Thyroid gland (tissue), 4 donors: ENCODE data around the gene SLC25A2. TPM values are rescaled to one million over a fixed set of nuclear protein-coding genes. Genes with fewer than 3 reads are reported as not detected.

Source experiments
- DNase-seq, 2 donors: peaks; one replicate each; pipeline ENCODE4 v3.0.0-alpha.2; 2019
- H3K27ac ChIP-seq, 3 donors: fragments of 200-600 bp; sonication (generic); 1 replicate in 2 of 3; 2 replicates in 1 of 3; pipeline ENCODE4 v1.5.1; 2016 to 2019; ENCODE audit warnings: mild to moderate bottlenecking in 1 of 3, moderate library complexity in 1 of 3
- H3K27me3 ChIP-seq: fragments of 200-600 bp; sonication (generic); one replicate; pipeline ENCODE4 v1.5.1; 2019
- H3K36me3 ChIP-seq, 2 donors: fragments of 200-600 bp; sonication (generic); one replicate each; pipeline ENCODE4 v1.5.1; 2016 to 2019
- H3K4me1 ChIP-seq, 2 donors: fragments of 200-600 bp; sonication (generic); one replicate each; pipeline ENCODE4 v1.5.1; 2017 to 2019
- H3K4me3 ChIP-seq, 3 donors: fragments of 200-600 bp; sonication (generic); replicated peaks in 1 of 3; 1 replicate in 2 of 3; 2 replicates in 1 of 3; pipeline ENCODE4 v1.5.1; 2016; ENCODE audit warnings: mild to moderate bottlenecking in 1 of 3
- H3K9me3 ChIP-seq: fragments of 200-600 bp; sonication (generic); one replicate; pipeline ENCODE4 v1.5.1; 2017
- POLR2A ChIP-seq, 2 donors: fragments of 450-650 bp; IDR thresholded peaks; one replicate each; pipeline ENCODE4 v1.6.1; 2017; ENCODE audit warnings: antibody characterized with exemption in 2 of 2, mild to moderate bottlenecking in 2 of 2, moderate library complexity in 1 of 2
- WGBS, 2 donors: methylation state at CpG; one replicate each; pipeline ENCODE4 v1.1.5; 2017; 5-methylcytosine and 5-hydroxymethylcytosine counted together
- intact Hi-C: fragments of 100-400 bp; cut with DNase I; formaldehyde crosslinking; loops from one replicate; pipeline ENCODE4 v1.15.1; 2023
- total RNA-seq, 4 donors: library from RNA; depleted of rRNA; stranded (reverse); fragments of >200 nt; gene quantifications; one replicate each; pipeline ENCODE4 v1.2.3, GENCODE V29; 2016
- TF ChIP-seq, protein P1 (sequence below), 6 experiments: fragments of 200-600 bp in 3 of 6; fragments of 450-650 bp in 3 of 6; sonication (generic) in 3 of 6; IDR thresholded peaks; one replicate each; pipeline ENCODE4 v1.5.1; 2016 to 2019; ENCODE audit warnings: antibody characterized with exemption in 6 of 6, mild to moderate bottlenecking in 2 of 6, inconsistent platforms in 1 of 6, moderate library complexity in 1 of 6

Gene SLC25A2
- total RNA-seq, 4 donors from 2014 or later: 1.6 to 4.5 TPM; not detected in 2

DNA sequence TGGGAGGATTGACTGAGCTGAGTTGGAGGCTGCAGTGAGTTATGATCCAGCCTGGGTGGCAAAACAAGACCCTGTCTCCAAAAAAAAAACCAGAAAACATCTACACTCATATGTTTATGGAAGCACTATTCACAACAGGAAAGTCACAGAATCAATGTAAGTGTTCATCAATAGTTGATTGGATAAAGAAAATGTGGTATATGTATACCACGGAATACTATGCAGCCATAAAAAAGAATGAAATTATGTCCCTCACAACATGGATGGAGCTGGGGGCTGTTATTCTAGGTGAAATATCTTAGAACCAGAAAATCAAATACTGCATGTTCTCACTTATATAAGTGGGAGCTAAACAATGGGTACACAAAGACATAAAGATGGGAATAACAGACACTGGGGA, 2.8 kb upstream of the SLC25A2 start:
- intact Hi-C loops: no loop called here
- DNase-seq: no peak
- Histone ChIP-seq H3K4me3 (no peak overlapping the region), H3K27ac (no peak overlapping the region), H3K9me3 (no peaks in the 10 kb centered on the region), H3K4me1 (no peaks in the 10 kb centered on the region), H3K36me3 (no peaks in the 10 kb centered on the region), H3K27me3 (no peaks in the 10 kb centered on the region)
- no peak for TF ChIP-seq POLR2A (IDR thresholded peaks at IDR 0.05)
- TF ChIP-seq, protein P1, sequence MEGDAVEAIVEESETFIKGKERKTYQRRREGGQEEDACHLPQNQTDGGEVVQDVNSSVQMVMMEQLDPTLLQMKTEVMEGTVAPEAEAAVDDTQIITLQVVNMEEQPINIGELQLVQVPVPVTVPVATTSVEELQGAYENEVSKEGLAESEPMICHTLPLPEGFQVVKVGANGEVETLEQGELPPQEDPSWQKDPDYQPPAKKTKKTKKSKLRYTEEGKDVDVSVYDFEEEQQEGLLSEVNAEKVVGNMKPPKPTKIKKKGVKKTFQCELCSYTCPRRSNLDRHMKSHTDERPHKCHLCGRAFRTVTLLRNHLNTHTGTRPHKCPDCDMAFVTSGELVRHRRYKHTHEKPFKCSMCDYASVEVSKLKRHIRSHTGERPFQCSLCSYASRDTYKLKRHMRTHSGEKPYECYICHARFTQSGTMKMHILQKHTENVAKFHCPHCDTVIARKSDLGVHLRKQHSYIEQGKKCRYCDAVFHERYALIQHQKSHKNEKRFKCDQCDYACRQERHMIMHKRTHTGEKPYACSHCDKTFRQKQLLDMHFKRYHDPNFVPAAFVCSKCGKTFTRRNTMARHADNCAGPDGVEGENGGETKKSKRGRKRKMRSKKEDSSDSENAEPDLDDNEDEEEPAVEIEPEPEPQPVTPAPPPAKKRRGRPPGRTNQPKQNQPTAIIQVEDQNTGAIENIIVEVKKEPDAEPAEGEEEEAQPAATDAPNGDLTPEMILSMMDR (IDR thresholded peaks at IDR 0.05): no peak
- 93 to 100% methylated on average over 1 of the region's 1 CpG for WGBS, 2 donors

DNA sequence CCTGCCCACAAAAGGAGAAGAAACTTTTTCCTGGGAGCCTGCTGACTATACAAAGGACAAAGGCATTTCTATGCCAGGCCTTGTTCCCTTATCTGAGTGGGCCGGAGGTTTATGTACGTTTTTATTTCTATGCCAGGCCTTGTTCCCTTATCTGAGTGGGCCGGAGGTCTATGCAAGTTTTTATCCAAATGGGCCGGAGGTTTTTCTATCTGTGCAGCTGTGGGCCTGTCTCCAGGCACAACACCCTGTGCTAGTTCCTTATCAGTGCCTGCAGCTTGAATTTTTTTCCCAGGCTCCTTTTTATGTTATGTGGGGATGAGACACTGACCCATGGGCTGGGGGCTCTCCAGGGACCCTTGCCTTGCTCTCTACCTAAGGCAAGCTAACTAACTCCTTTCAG, 5.5 kb downstream of the SLC25A2 start:
- no peak overlapping the region for H3K4me3 ChIP-seq
- WGBS, 2 donors: 93 to 95% methylated on average over 4 of the region's 4 CpGs
- no peaks in the 10 kb centered on the region for H3K4me1 ChIP-seq
- no peak overlapping the region for H3K27ac ChIP-seq
- no peak for TF ChIP-seq POLR2A (IDR thresholded peaks at IDR 0.05)
- TF ChIP-seq, protein P1 (IDR thresholded peaks at IDR 0.05): no peak
- no peak for DNase-seq
- no peaks in the 10 kb centered on the region for H3K9me3 ChIP-seq
- no peaks in the 10 kb centered on the region for H3K27me3 ChIP-seq
- intact Hi-C loops: no loop called here
- H3K36me3 ChIP-seq: no peaks in the 10 kb centered on the region

GRCh38 chr5:141272906-141273305, 30.9 kb downstream of the SLC25A2 start:
- intact Hi-C loops: no loop called here
- 52 to 56% methylated on average over 3 of the region's 3 CpGs for WGBS, 2 donors
- no peak overlapping the region for H3K27ac ChIP-seq
- no peak for TF ChIP-seq POLR2A (IDR thresholded peaks at IDR 0.05)
- TF ChIP-seq, protein P1 (IDR thresholded peaks at IDR 0.05): no peak
- no peaks in the 10 kb centered on the region for H3K9me3 ChIP-seq
- DNase-seq: no peak
- no peaks in the 10 kb centered on the region for H3K27me3 ChIP-seq
- H3K4me3 ChIP-seq: no peak overlapping the region
- no peaks in the 10 kb centered on the region for H3K4me1 ChIP-seq
- H3K36me3 ChIP-seq: no peaks in the 10 kb centered on the region

DNA sequence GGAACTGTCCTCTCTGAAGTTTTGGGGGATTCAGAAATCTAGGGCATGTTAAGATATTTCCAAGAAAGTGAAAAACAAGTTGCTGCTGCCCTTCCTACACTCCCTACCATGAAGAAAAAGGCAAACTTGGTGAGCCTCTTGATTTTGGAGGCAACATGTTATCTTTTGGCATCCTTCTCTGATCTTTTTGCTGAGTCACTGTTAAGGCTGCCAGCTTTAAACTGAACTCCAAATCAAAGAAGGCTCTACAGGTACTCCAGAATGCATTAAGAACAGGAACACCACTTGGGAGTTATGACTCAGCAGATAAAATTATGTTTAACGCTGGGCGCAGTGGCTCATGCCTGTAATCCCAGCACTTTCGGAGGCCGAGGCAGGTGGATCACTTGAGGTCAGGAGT, 34.7 kb downstream of the SLC25A2 start:
- no peaks in the 10 kb centered on the region for H3K9me3 ChIP-seq
- no peak overlapping the region for H3K27ac ChIP-seq
- intact Hi-C loops: no loop called here
- no peak for DNase-seq
- H3K36me3 ChIP-seq: no peaks in the 10 kb centered on the region
- no peak for TF ChIP-seq POLR2A (IDR thresholded peaks at IDR 0.05)
- TF ChIP-seq, protein P1 (IDR thresholded peaks at IDR 0.05): no peak
- no peaks in the 10 kb centered on the region for H3K4me1 ChIP-seq
- WGBS, 2 donors: 92 to 98% methylated on average over 4 of the region's 4 CpGs
- no peak overlapping the region for H3K4me3 ChIP-seq
- H3K27me3 ChIP-seq: no peaks in the 10 kb centered on the region

- no peaks in the 10 kb centered on the region for H3K27me3 ChIP-seq
- WGBS, 2 donors: 64 to 79% methylated on average over 1 of the region's 1 CpG
- TF ChIP-seq, protein P1 (IDR thresholded peaks at IDR 0.05): no peak
- TF ChIP-seq POLR2A (IDR thresholded peaks at IDR 0.05): no peak
- peaks cover 18% of the 10 kb centered on the region for H3K9me3 ChIP-seq
- H3K36me3 ChIP-seq: no peaks in the 10 kb centered on the region
- H3K27ac ChIP-seq: no peak overlapping the region
- no peaks in the 10 kb centered on the region for H3K4me1 ChIP-seq
- intact Hi-C loops: no loop called here
- no peak for DNase-seq
- H3K4me3 ChIP-seq: no peak overlapping the region
These were observed 42.7 kb downstream of the SLC25A2 start for GRCh38 chr5:141261238-141261546.
